Measurements from ENCODE around the gene ZC3H12C. TPM values are rescaled to one million over a fixed set of nuclear protein-coding genes. Genes with fewer than 3 reads are reported as not detected.

The ZC3H12C gene
- total RNA-seq, 1 donor from 2014 or later = 11.8 TPM

DNA sequence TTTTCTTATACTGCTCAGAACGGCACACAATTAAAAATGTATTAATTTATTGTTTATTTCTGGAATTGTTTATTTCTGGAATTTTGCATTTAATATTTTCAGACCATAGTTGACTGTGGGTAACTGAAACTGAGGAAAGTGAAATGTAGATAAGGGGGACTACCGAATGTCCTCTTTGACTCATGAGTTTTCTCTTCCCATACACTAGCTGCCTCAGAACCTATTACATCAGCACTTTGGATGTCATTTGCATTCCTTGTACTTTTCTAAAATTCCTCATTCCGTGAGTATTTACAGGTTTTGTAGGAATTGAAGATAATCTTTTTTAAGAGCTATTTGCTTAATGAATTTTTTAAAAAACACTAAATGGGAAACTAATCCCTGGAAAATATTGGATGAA, 29.8 kb downstream of the ZC3H12C start:
- DNase-seq (ENCODE audit: extremely low spot score, unreplicated experiment) = no peak
- no peak overlapping the region for H3K27ac Mint-ChIP-seq
- peaks cover 16% of the 10 kb centered on the region for H3K4me1 Mint-ChIP-seq (ENCODE audit: unreplicated experiment)
- H3K4me3 Mint-ChIP-seq = no peak overlapping the region
- H3K27me3 Mint-ChIP-seq = no peaks in the 10 kb centered on the region
- peaks cover 7% of the 10 kb centered on the region for H3K9me3 Mint-ChIP-seq
- no peak for TF ChIP-seq CTCF (conservative IDR thresholded peaks at IDR 0.05)
- H3K36me3 Mint-ChIP-seq = peaks cover 16% of the 10 kb centered on the region

DNA sequence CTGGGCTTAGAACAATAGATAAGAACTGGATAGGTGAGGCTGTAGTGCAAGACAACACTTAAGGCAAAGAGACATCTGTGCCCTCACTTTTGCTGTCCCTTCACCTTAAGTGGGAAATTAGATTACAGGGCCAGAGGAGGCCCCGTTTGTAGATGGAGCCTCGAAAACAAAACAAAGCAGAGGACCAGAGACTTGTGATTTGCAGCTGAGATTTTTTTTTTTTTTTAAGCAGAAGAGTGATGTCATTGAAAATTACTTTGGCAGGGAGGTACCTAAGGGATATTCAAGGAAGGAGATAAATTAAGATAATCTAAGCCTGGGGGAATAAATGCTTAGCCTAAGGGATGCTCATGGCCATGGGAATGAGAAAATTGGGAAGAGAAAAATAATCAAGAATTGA, 31.4 kb downstream of the ZC3H12C start:
- Mint-ChIP-seq H3K4me3 (no peak overlapping the region), H3K4me1 (ENCODE audit: unreplicated experiment) (peaks cover 23% of the 10 kb centered on the region), H3K36me3 (peaks cover 16% of the 10 kb centered on the region), H3K27me3 (no peaks in the 10 kb centered on the region), H3K27ac (no peak overlapping the region), H3K9me3 (peaks cover 7% of the 10 kb centered on the region)
- TF ChIP-seq CTCF (conservative IDR thresholded peaks at IDR 0.05) = no peak
- no peak for DNase-seq (ENCODE audit: extremely low spot score, unreplicated experiment)

GRCh38 chr11:110125632-110126031, 32.4 kb downstream of the ZC3H12C start:
- DNase-seq (ENCODE audit: extremely low spot score, unreplicated experiment) = no peak
- H3K36me3 Mint-ChIP-seq = peaks cover 16% of the 10 kb centered on the region
- H3K4me3 Mint-ChIP-seq = no peak overlapping the region
- no peak for TF ChIP-seq CTCF (conservative IDR thresholded peaks at IDR 0.05)
- no peaks in the 10 kb centered on the region for H3K27me3 Mint-ChIP-seq
- H3K4me1 Mint-ChIP-seq (ENCODE audit: unreplicated experiment) = peaks cover 28% of the 10 kb centered on the region
- H3K9me3 Mint-ChIP-seq = peaks cover 7% of the 10 kb centered on the region
- H3K27ac Mint-ChIP-seq = no peak overlapping the region

GRCh38 chr11:110126936-110127335, 33.7 kb downstream of the ZC3H12C start:
- no peak for TF ChIP-seq CTCF (conservative IDR thresholded peaks at IDR 0.05)
- Mint-ChIP-seq H3K4me1 (ENCODE audit: unreplicated experiment) (peaks cover 32% of the 10 kb centered on the region), H3K27me3 (no peaks in the 10 kb centered on the region), H3K9me3 (peaks cover 7% of the 10 kb centered on the region), H3K4me3 (no peak overlapping the region), H3K36me3 (peaks cover 16% of the 10 kb centered on the region), H3K27ac (peak overlapping the region; percentile 32)
- DNase-seq (ENCODE audit: extremely low spot score, unreplicated experiment) = no peak

GRCh38 chr11:110128161-110128560, 35.0 kb downstream of the ZC3H12C start:
- peaks cover 16% of the 10 kb centered on the region for H3K36me3 Mint-ChIP-seq
- peak overlapping the region; percentile 44 for H3K4me3 Mint-ChIP-seq
- no peak for DNase-seq (ENCODE audit: extremely low spot score, unreplicated experiment)
- no peak for TF ChIP-seq CTCF (conservative IDR thresholded peaks at IDR 0.05)
- no peaks in the 10 kb centered on the region for H3K27me3 Mint-ChIP-seq
- H3K27ac Mint-ChIP-seq = peak overlapping the region; percentile 62
- peaks cover 7% of the 10 kb centered on the region for H3K9me3 Mint-ChIP-seq
- H3K4me1 Mint-ChIP-seq (ENCODE audit: unreplicated experiment) = peaks cover 32% of the 10 kb centered on the region

All from type B pancreatic cell (in vitro differentiated cells).